KMS-11 (cell line): ENCODE measurements around the gene SMTNL2.

Source experiments
- H2AFZ ChIP-seq: fragments of 200-600 bp; sonication (generic); 2 replicates; pipeline ENCODE4 v1.6.1; 2016; ENCODE audit warnings: antibody characterized with exemption, mixed run types, low read depth
- H3K27ac ChIP-seq: fragments of 200-600 bp; sonication (generic); 2 replicates; pipeline ENCODE4 v1.6.1; 2016; ENCODE audit warnings: mild to moderate bottlenecking, mixed run types
- H3K27me3 ChIP-seq: fragments of 200-600 bp; sonication (generic); 2 replicates; pipeline ENCODE4 v1.6.1; 2017; ENCODE audit warnings: mild to moderate bottlenecking, low read depth, mixed run types, moderate library complexity; ENCODE audit not compliant: insufficient read depth
- H3K36me3 ChIP-seq: fragments of 200-600 bp; sonication (generic); 2 replicates; pipeline ENCODE4 v1.6.1; 2017; ENCODE audit warnings: mild to moderate bottlenecking, mixed run types; ENCODE audit not compliant: insufficient read depth
- H3K4me1 ChIP-seq: fragments of 200-600 bp; sonication (generic); 2 replicates; pipeline ENCODE4 v1.6.1; 2016; ENCODE audit warnings: mild to moderate bottlenecking, low read depth, mixed run types; ENCODE audit not compliant: poor library complexity, severe bottlenecking
- H3K4me2 ChIP-seq: fragments of 200-600 bp; sonication (generic); 2 replicates; pipeline ENCODE4 v1.7.0; 2016; ENCODE audit warnings: mild to moderate bottlenecking, mixed run types
- H3K4me3 ChIP-seq: fragments of 200-600 bp; sonication (generic); IDR thresholded peaks from 2 replicates; pipeline ENCODE4 v1.6.1; 2017; ENCODE audit warnings: low read depth, low read length, mixed read lengths; ENCODE audit not compliant: insufficient read depth
- H3K79me2 ChIP-seq: fragments of 200-600 bp; sonication (generic); 2 replicates; pipeline ENCODE4 v1.6.1; 2016; ENCODE audit warnings: low read depth, mixed run types; ENCODE audit not compliant: insufficient read depth
- H3K9ac ChIP-seq: fragments of 200-600 bp; sonication (generic); 2 replicates; pipeline ENCODE4 v1.6.1; 2016; ENCODE audit warnings: mild to moderate bottlenecking, mixed run types
- H4K20me1 ChIP-seq: fragments of 200-600 bp; sonication (generic); 2 replicates; pipeline ENCODE4 v1.6.1; 2016; ENCODE audit warnings: mild to moderate bottlenecking, mixed run types; ENCODE audit not compliant: insufficient read depth
- TF ChIP-seq, protein P1 (sequence below): fragments of 200-600 bp; sonication (generic); conservative IDR thresholded peaks from 2 replicates; pipeline ENCODE4 v1.6.1; 2017; ENCODE audit warnings: low read depth, mild to moderate bottlenecking, antibody characterized with exemption, low read length, moderate library complexity, mixed read lengths

Gene SMTNL2

GRCh38 chr17:4536742-4537411 lies 47.5 kb upstream of the SMTNL2 start:
- Histone ChIP-seq H3K79me2 (no peaks in the 10 kb centered on the region), H2AFZ (no peak overlapping the region), H3K36me3 (no peaks in the 10 kb centered on the region), H3K27me3 (peaks cover 4% of the 10 kb centered on the region; the same call in 1 of the 2 replicates), H3K27ac (no peak overlapping the region), H3K9ac (no peak overlapping the region), H3K4me2 (no peak overlapping the region), H3K4me1 (no peaks in the 10 kb centered on the region), H4K20me1 (no peaks in the 10 kb centered on the region), H3K4me3 (no peak overlapping the region)
- TF ChIP-seq, protein P1, sequence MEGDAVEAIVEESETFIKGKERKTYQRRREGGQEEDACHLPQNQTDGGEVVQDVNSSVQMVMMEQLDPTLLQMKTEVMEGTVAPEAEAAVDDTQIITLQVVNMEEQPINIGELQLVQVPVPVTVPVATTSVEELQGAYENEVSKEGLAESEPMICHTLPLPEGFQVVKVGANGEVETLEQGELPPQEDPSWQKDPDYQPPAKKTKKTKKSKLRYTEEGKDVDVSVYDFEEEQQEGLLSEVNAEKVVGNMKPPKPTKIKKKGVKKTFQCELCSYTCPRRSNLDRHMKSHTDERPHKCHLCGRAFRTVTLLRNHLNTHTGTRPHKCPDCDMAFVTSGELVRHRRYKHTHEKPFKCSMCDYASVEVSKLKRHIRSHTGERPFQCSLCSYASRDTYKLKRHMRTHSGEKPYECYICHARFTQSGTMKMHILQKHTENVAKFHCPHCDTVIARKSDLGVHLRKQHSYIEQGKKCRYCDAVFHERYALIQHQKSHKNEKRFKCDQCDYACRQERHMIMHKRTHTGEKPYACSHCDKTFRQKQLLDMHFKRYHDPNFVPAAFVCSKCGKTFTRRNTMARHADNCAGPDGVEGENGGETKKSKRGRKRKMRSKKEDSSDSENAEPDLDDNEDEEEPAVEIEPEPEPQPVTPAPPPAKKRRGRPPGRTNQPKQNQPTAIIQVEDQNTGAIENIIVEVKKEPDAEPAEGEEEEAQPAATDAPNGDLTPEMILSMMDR: no peak

DNA sequence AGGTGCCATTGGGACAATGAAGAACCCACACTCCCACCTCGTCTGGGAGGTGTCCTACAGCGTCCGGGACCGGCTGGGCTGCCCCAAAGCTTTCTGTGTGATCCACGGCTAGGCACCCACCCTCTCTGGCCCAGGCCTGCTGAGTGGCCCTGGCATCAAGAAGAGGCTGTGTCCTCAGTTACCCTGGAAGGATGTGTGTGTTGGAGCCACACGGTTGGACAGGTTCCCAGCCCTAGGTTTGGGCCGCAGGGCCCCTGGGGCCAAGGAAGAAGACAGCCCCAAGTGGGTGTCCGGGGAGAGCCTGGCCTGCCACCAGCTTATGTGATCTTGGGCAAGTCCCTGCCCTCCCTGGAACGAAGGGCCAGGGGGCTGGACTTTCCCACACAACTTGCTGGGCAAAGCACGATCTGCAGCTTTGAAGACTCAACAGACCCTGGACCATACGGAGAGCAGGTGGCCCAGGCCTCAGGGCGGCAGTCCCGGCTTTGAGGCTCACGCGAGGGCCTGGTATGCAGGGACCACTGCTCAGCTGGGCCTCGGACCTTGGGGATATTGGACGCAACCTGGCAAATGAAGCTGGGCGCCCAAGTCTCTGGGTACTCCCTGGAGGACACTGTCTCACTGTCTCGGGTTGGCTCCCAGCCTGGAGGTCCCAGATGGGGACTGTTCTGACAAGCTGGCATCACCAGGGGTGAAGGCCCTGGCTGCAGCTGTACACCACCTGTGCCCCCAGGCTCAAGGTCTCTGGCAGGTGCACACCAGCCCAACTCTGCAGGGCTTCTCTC lies 46.7 kb upstream of the SMTNL2 start:
- Histone ChIP-seq H4K20me1 (no peaks in the 10 kb centered on the region), H3K4me2 (no peak overlapping the region), H3K27ac (no peak overlapping the region), H3K4me1 (no peaks in the 10 kb centered on the region), H2AFZ (no peak overlapping the region), H3K27me3 (no peaks in the 10 kb centered on the region; the same call in 1 of the 2 replicates), H3K36me3 (no peaks in the 10 kb centered on the region), H3K79me2 (no peaks in the 10 kb centered on the region), H3K4me3 (no peak overlapping the region), H3K9ac (no peak overlapping the region)
- TF ChIP-seq, protein P1: no peak

DNA sequence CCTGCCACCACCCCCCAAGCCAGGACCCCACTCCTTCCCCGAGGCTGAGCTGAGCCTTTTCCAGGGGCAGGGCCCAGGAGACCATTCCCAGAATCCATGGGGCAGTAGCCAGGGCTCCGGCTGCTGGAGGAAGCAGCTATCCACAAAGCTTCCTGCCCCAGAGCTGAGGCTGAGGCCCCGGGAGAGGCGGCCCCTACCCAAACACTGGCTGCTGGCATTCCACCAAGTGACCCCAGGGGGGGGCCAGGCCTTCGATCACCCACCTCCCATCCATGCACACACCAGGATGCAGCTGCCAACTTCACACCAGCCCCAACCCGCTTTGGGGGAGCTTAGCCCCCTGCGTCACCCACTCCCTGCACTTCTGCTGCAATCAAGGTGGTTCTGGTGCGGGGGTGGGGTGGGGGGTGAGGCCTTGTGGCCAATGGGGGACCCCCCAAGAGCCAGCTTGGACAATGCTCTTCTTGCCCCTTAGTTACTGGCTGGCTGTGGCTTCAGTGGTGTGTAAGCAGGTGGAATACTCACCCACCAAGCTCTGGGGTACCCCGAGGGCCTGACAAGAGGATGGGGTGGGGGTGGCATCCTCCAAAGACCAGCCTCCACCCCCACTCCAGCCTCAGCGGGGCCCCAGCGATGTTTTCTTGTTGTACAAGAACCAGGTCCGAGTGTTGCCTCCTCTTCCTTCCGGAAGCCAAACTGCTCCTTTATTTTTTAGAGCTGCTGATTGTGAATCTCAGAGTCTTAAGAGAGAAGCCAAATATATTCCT lies 45.9 kb upstream of the SMTNL2 start:
- Histone ChIP-seq H3K36me3 (no peaks in the 10 kb centered on the region), H3K4me2 (no peak overlapping the region), H3K4me3 (no peak overlapping the region), H3K27ac (no peak overlapping the region), H3K4me1 (no peaks in the 10 kb centered on the region), H4K20me1 (no peaks in the 10 kb centered on the region), H3K79me2 (no peaks in the 10 kb centered on the region), H3K27me3 (no peaks in the 10 kb centered on the region; the same call in 1 of the 2 replicates), H2AFZ (no peak overlapping the region), H3K9ac (no peak overlapping the region)
- TF ChIP-seq, protein P1: no peak

DNA sequence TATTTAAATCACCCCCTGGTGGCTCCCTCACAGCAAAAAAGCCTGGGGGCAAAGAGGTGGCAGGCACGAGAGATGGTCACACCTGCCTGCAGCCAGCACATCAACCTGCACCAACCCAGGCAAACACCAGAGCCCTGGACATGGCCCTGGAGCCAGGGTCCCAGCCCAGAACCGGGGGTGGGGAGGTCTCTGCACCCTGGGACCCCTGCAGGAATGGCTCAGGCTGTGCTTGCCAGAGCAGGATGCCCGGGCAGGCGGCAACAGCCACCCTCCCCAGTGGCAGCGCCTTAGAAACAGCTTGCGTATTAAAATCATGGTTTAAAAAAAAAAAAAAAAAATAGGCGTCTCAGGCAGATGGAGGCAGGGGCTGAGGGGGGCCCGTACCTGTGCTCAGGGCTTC lies 45.3 kb upstream of the SMTNL2 start:
- Histone ChIP-seq H3K27ac (no peak overlapping the region), H2AFZ (no peak overlapping the region), H3K4me3 (no peak overlapping the region), H4K20me1 (no peaks in the 10 kb centered on the region), H3K27me3 (no peaks in the 10 kb centered on the region), H3K4me1 (no peaks in the 10 kb centered on the region), H3K9ac (no peak overlapping the region), H3K79me2 (no peaks in the 10 kb centered on the region), H3K36me3 (no peaks in the 10 kb centered on the region), H3K4me2 (no peak overlapping the region)
- TF ChIP-seq, protein P1: no peak
